ENCODE results near the gene DLK1.

The DLK1 gene

GRCh38 chr14:100703386-100704220, 23.1 kb upstream of the DLK1 start:
- Histone ChIP-seq H3K27me3 (ENCODE audit: control insufficient read depth, insufficient read depth, low read length, poor library complexity, severe bottlenecking) (peaks cover 8% of the 10 kb centered on the region), H3K9me3 (ENCODE audit: control insufficient read depth, low read length) (no peaks in the 10 kb centered on the region), H3K27ac (ENCODE audit: insufficient read depth, low read depth, low read length, poor library complexity, severe bottlenecking) (no peak overlapping the region), H3K4me3 (ENCODE audit: insufficient read depth, low read depth, low read length) (no peak overlapping the region), H3K36me3 (ENCODE audit: control insufficient read depth, insufficient read depth, low read length) (no peaks in the 10 kb centered on the region), H3K4me1 (ENCODE audit: control insufficient read depth, insufficient read depth, low read length) (no peaks in the 10 kb centered on the region)
- 94 to 96% methylated on average over 24 of the region's 24 CpGs for WGBS, 2 experiments

- H3K27ac ChIP-seq (ENCODE audit: insufficient read depth, low read depth, low read length, poor library complexity, severe bottlenecking): no peak overlapping the region
- no peaks in the 10 kb centered on the region for H3K9me3 ChIP-seq (ENCODE audit: control insufficient read depth, low read length)
- H3K4me1 ChIP-seq (ENCODE audit: control insufficient read depth, insufficient read depth, low read length): peaks cover 7% of the 10 kb centered on the region
- H3K36me3 ChIP-seq (ENCODE audit: control insufficient read depth, insufficient read depth, low read length): no peaks in the 10 kb centered on the region
- 87 to 89% methylated on average over 13 of the region's 13 CpGs for WGBS, 2 experiments
- H3K4me3 ChIP-seq (ENCODE audit: insufficient read depth, low read depth, low read length): no peak overlapping the region
- peaks cover 30% of the 10 kb centered on the region for H3K27me3 ChIP-seq (ENCODE audit: control insufficient read depth, insufficient read depth, low read length, poor library complexity, severe bottlenecking)
Observed at GRCh38 chr14:100706200-100706599, 20.5 kb upstream of the DLK1 start.

GRCh38 chr14:100706860-100707259, 19.8 kb upstream of the DLK1 start:
- H3K27me3 ChIP-seq (ENCODE audit: control insufficient read depth, insufficient read depth, low read length, poor library complexity, severe bottlenecking): peaks cover 33% of the 10 kb centered on the region
- no peak overlapping the region for H3K4me3 ChIP-seq (ENCODE audit: insufficient read depth, low read depth, low read length)
- H3K36me3 ChIP-seq (ENCODE audit: control insufficient read depth, insufficient read depth, low read length): no peaks in the 10 kb centered on the region
- H3K4me1 ChIP-seq (ENCODE audit: control insufficient read depth, insufficient read depth, low read length): peaks cover 7% of the 10 kb centered on the region
- H3K9me3 ChIP-seq (ENCODE audit: control insufficient read depth, low read length): no peaks in the 10 kb centered on the region
- 80 to 84% methylated on average over 5 of the region's 5 CpGs for WGBS, 2 experiments
- H3K27ac ChIP-seq (ENCODE audit: insufficient read depth, low read depth, low read length, poor library complexity, severe bottlenecking): no peak overlapping the region

GRCh38 chr14:100708425-100709288, 18.0 kb upstream of the DLK1 start:
- peaks cover 7% of the 10 kb centered on the region for H3K4me1 ChIP-seq (ENCODE audit: control insufficient read depth, insufficient read depth, low read length)
- H3K27me3 ChIP-seq (ENCODE audit: control insufficient read depth, insufficient read depth, low read length, poor library complexity, severe bottlenecking): peaks cover 33% of the 10 kb centered on the region
- WGBS, 2 experiments: 57 to 60% methylated on average over 40 of the region's 40 CpGs
- no peak overlapping the region for H3K27ac ChIP-seq (ENCODE audit: insufficient read depth, low read depth, low read length, poor library complexity, severe bottlenecking)
- H3K9me3 ChIP-seq (ENCODE audit: control insufficient read depth, low read length): no peaks in the 10 kb centered on the region
- H3K36me3 ChIP-seq (ENCODE audit: control insufficient read depth, insufficient read depth, low read length): no peaks in the 10 kb centered on the region
- H3K4me3 ChIP-seq (ENCODE audit: insufficient read depth, low read depth, low read length): no peak overlapping the region

- Histone ChIP-seq H3K9me3 (ENCODE audit: control insufficient read depth, low read length) (no peaks in the 10 kb centered on the region), H3K27me3 (ENCODE audit: control insufficient read depth, insufficient read depth, low read length, poor library complexity, severe bottlenecking) (peaks cover 33% of the 10 kb centered on the region), H3K27ac (ENCODE audit: insufficient read depth, low read depth, low read length, poor library complexity, severe bottlenecking) (no peak overlapping the region), H3K4me1 (ENCODE audit: control insufficient read depth, insufficient read depth, low read length) (peaks cover 11% of the 10 kb centered on the region), H3K36me3 (ENCODE audit: control insufficient read depth, insufficient read depth, low read length) (no peaks in the 10 kb centered on the region), H3K4me3 (ENCODE audit: insufficient read depth, low read depth, low read length) (no peak overlapping the region)
- 26 to 29% methylated on average over 56 of the region's 59 CpGs for WGBS, 2 experiments
Observed at GRCh38 chr14:100709289-100710284, 17.1 kb upstream of the DLK1 start.

GRCh38 chr14:100710391-100710790, 16.3 kb upstream of the DLK1 start:
- Histone ChIP-seq H3K36me3 (ENCODE audit: control insufficient read depth, insufficient read depth, low read length) (no peaks in the 10 kb centered on the region), H3K27ac (ENCODE audit: insufficient read depth, low read depth, low read length, poor library complexity, severe bottlenecking) (no peak overlapping the region), H3K4me3 (ENCODE audit: insufficient read depth, low read depth, low read length) (no peak overlapping the region), H3K4me1 (ENCODE audit: control insufficient read depth, insufficient read depth, low read length) (peaks cover 11% of the 10 kb centered on the region), H3K9me3 (ENCODE audit: control insufficient read depth, low read length) (no peaks in the 10 kb centered on the region), H3K27me3 (ENCODE audit: control insufficient read depth, insufficient read depth, low read length, poor library complexity, severe bottlenecking) (peaks cover 33% of the 10 kb centered on the region)
- WGBS, 2 experiments: 69 to 72% methylated on average over 12 of the region's 12 CpGs

GRCh38 chr14:100710826-100711462, 15.7 kb upstream of the DLK1 start:
- WGBS, 2 experiments: 84 to 85% methylated on average over 18 of the region's 18 CpGs
- Histone ChIP-seq H3K4me3 (ENCODE audit: insufficient read depth, low read depth, low read length) (no peak overlapping the region), H3K4me1 (ENCODE audit: control insufficient read depth, insufficient read depth, low read length) (peaks cover 11% of the 10 kb centered on the region), H3K36me3 (ENCODE audit: control insufficient read depth, insufficient read depth, low read length) (no peaks in the 10 kb centered on the region), H3K27ac (ENCODE audit: insufficient read depth, low read depth, low read length, poor library complexity, severe bottlenecking) (no peak overlapping the region), H3K27me3 (ENCODE audit: control insufficient read depth, insufficient read depth, low read length, poor library complexity, severe bottlenecking) (peaks cover 33% of the 10 kb centered on the region), H3K9me3 (ENCODE audit: control insufficient read depth, low read length) (no peaks in the 10 kb centered on the region)

GRCh38 chr14:100711493-100711892, 15.2 kb upstream of the DLK1 start:
- Histone ChIP-seq H3K4me1 (ENCODE audit: control insufficient read depth, insufficient read depth, low read length) (peaks cover 11% of the 10 kb centered on the region), H3K9me3 (ENCODE audit: control insufficient read depth, low read length) (no peaks in the 10 kb centered on the region), H3K36me3 (ENCODE audit: control insufficient read depth, insufficient read depth, low read length) (no peaks in the 10 kb centered on the region), H3K4me3 (ENCODE audit: insufficient read depth, low read depth, low read length) (no peak overlapping the region), H3K27ac (ENCODE audit: insufficient read depth, low read depth, low read length, poor library complexity, severe bottlenecking) (no peak overlapping the region), H3K27me3 (ENCODE audit: control insufficient read depth, insufficient read depth, low read length, poor library complexity, severe bottlenecking) (peaks cover 33% of the 10 kb centered on the region)
- 77 to 81% methylated on average over 12 of the region's 12 CpGs for WGBS, 2 experiments

GRCh38 chr14:100712490-100712889, 14.2 kb upstream of the DLK1 start:
- H3K27me3 ChIP-seq (ENCODE audit: control insufficient read depth, insufficient read depth, low read length, poor library complexity, severe bottlenecking): peaks cover 33% of the 10 kb centered on the region
- no peaks in the 10 kb centered on the region for H3K9me3 ChIP-seq (ENCODE audit: control insufficient read depth, low read length)
- WGBS, 2 experiments: 90 to 91% methylated on average over 7 of the region's 7 CpGs

More at GRCh38 chr14:100712490-100712889, 14.2 kb upstream of the DLK1 start:
- Histone ChIP-seq H3K27ac (ENCODE audit: insufficient read depth, low read depth, low read length, poor library complexity, severe bottlenecking) (no peak overlapping the region), H3K36me3 (ENCODE audit: control insufficient read depth, insufficient read depth, low read length) (no peaks in the 10 kb centered on the region), H3K4me1 (ENCODE audit: control insufficient read depth, insufficient read depth, low read length) (peaks cover 11% of the 10 kb centered on the region), H3K4me3 (ENCODE audit: insufficient read depth, low read depth, low read length) (no peak overlapping the region)
